HEK293T (cell line): Measurements from ENCODE around the gene TTYH2.

ENCODE experiments used
- ZNF384 ChIP-seq: fragments of 450-650 bp; IDR thresholded peaks from 2 replicates; pipeline ENCODE4 v1.6.1; 2016
- TF ChIP-seq, protein P1 (sequence below): fragments of 450-650 bp; IDR thresholded peaks from 2 replicates; pipeline ENCODE4 v1.6.1; 2016

DNA sequence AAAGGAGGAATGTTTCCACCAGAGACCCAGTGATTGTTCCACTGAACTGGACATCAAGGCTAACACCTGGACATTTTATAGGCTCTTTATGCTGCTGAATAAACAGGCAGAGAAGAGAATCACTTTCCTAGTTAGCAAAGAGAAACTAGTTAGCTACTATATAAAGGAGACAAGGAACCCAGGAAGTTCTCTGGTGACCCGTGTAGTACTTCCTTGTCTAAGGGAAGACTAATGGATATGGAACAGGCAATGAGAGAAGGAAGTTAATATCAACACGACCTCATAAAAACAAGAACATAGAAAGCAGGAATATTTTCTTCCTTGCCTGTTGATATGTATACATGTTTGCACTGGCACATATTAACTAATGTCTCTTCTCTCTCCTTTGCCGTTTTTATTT, 40.7 kb upstream of the TTYH2 start:
- TF ChIP-seq, protein P1, sequence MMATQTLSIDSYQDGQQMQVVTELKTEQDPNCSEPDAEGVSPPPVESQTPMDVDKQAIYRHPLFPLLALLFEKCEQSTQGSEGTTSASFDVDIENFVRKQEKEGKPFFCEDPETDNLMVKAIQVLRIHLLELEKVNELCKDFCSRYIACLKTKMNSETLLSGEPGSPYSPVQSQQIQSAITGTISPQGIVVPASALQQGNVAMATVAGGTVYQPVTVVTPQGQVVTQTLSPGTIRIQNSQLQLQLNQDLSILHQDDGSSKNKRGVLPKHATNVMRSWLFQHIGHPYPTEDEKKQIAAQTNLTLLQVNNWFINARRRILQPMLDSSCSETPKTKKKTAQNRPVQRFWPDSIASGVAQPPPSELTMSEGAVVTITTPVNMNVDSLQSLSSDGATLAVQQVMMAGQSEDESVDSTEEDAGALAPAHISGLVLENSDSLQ = no peak
- TF ChIP-seq ZNF384 = no peak
